Gastrocnemius medialis (tissue), 4 donors: ENCODE results near the gene PTDSS2.

Experiments
- CTCF ChIP-seq, 5 experiments: fragments of 450-650 bp in 3 of 5; fragments of 200-600 bp in 2 of 5; sonication (generic) in 2 of 5; IDR thresholded peaks in 4 of 5; conservative IDR thresholded peaks in 1 of 5; 1 replicate in 4 of 5; 2 replicates in 1 of 5; pipeline ENCODE4 v1.5.1; 2016 to 2019; ENCODE audit warnings: antibody characterized with exemption in 5 of 5, mild to moderate bottlenecking in 3 of 5, moderate library complexity in 3 of 5
- POLR2A ChIP-seq, 2 donors: fragments of 450-650 bp; IDR thresholded peaks; one replicate each; pipeline ENCODE4 v1.6.1; 2017; ENCODE audit warnings: antibody characterized with exemption in 2 of 2, mild to moderate bottlenecking in 2 of 2, moderate library complexity in 2 of 2

DNA sequence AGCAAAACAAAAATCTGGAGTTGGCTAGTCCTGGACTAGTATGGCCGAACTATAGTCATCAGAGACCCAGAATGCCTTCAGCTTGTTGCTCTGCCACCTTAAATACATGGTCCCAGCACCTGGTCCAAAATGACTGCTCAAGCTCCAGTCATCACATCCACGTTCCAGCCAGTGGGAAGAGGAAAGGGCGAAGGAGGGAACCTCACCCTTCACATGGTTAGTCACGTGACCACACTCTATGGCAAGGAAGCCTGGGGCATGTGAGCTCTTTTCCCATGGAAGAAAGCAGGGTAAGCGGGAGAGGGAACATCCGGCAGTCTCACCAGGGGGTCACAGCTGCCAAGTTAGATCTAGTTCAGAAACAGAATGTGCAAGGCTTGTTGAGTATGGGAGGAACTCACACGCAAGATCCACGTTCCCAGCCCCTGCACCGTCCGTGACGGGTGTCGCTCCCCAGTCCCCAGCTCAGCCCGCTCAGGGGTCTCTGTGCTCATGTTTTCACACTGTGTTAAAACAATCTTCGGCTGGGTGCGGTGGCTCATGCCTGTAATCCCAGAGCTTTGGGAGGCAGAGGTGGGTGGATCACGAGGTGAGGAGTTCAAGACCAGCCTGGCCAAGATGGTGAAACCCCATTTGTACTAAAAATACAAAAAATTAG is 6.4 kb upstream of the PTDSS2 start:
- TF ChIP-seq CTCF (IDR thresholded peaks at IDR 0.05 in 4 of 5, conservative IDR thresholded peaks at IDR 0.05 in 1 of 5), result no peak
- TF ChIP-seq POLR2A (IDR thresholded peaks at IDR 0.05), result no peak
